Measurements from ENCODE around the gene TTLL11. TPM values are rescaled to one million over a fixed set of nuclear protein-coding genes. Genes with fewer than 3 reads are reported as not detected.

Gene TTLL11
- total RNA-seq, 1 donor from 2014 or later = 6.9 TPM

DNA sequence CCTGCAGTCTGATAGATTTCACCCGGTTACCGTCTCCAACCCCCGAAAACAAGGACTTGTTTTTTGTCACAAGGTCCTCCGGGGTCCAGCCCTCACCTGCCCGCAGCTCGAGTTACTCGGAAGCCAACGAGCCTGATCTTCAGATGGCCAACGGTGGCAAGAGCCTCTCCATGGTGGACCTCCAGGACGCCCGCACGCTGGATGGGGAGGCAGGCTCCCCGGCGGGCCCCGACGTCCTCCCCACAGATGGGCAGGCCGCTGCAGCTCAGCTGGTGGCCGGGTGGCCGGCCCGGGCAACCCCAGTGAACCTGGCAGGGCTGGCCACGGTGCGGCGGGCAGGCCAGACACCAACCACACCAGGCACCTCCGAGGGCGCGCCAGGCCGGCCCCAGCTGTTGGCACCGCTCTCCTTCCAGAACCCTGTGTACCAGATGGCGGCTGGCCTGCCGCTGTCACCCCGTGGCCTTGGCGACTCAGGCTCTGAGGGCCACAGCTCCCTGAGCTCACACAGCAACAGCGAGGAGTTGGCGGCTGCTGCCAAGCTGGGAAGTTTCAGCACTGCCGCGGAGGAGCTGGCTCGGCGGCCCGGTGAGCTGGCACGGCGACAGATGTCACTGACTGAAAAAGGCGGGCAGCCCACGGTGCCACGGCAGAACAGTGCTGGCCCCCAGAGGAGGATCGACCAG lies 320.4 kb downstream of the TTLL11 start:
- Mint-ChIP-seq H3K9me3 (ENCODE audit: unreplicated experiment) (no peaks in the 10 kb centered on the region), H3K4me3 (ENCODE audit: unreplicated experiment) (no peak overlapping the region), H3K27me3 (ENCODE audit: low read depth, unreplicated experiment) (no peaks in the 10 kb centered on the region), H3K4me1 (ENCODE audit: low read depth, unreplicated experiment) (peaks cover 22% of the 10 kb centered on the region), H3K36me3 (ENCODE audit: low read depth, unreplicated experiment) (peaks cover 32% of the 10 kb centered on the region), H3K27ac (ENCODE audit: unreplicated experiment) (peak overlapping the region; percentile 9)
- no peak overlapping the region for H3K27ac ChIP-seq (ENCODE audit: low read depth, low read length)
- FAIRE-seq = no peak
- H3K79me2 ChIP-seq (ENCODE audit: insufficient read depth, low read length) = no peaks in the 10 kb centered on the region
- DNase-seq (ENCODE audit: low read depth) = no peak
- H3K9ac ChIP-seq (ENCODE audit: low read length) = no peak overlapping the region
- no peak overlapping the region for H3K4me2 ChIP-seq (ENCODE audit: low read length)
- no peak overlapping the region for H2AFZ ChIP-seq (ENCODE audit: low read depth, low read length)
- H4K20me1 ChIP-seq (ENCODE audit: insufficient read depth, low read length) = peaks cover 2% of the 10 kb centered on the region
- H3K36me3 ChIP-seq (ENCODE audit: insufficient read depth, low read length) = peaks cover 2% of the 10 kb centered on the region
- no peak overlapping the region for H3K4me3 ChIP-seq (ENCODE audit: insufficient read depth, low read depth, low read length)
- TF ChIP-seq EZH2 (IDR thresholded peaks at IDR 0.05; ENCODE audit: insufficient read depth, low read length) = no peak
- TF ChIP-seq, protein P1, sequence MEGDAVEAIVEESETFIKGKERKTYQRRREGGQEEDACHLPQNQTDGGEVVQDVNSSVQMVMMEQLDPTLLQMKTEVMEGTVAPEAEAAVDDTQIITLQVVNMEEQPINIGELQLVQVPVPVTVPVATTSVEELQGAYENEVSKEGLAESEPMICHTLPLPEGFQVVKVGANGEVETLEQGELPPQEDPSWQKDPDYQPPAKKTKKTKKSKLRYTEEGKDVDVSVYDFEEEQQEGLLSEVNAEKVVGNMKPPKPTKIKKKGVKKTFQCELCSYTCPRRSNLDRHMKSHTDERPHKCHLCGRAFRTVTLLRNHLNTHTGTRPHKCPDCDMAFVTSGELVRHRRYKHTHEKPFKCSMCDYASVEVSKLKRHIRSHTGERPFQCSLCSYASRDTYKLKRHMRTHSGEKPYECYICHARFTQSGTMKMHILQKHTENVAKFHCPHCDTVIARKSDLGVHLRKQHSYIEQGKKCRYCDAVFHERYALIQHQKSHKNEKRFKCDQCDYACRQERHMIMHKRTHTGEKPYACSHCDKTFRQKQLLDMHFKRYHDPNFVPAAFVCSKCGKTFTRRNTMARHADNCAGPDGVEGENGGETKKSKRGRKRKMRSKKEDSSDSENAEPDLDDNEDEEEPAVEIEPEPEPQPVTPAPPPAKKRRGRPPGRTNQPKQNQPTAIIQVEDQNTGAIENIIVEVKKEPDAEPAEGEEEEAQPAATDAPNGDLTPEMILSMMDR (IDR thresholded peaks at IDR 0.05; ENCODE audit: insufficient read depth, low read depth, low read length) = no peak
- H3K9me3 ChIP-seq (ENCODE audit: insufficient read depth, low read depth, low read length) = no peaks in the 10 kb centered on the region
- H3K27me3 ChIP-seq (ENCODE audit: insufficient read depth, low read length) = no peaks in the 10 kb centered on the region
- H3K4me1 ChIP-seq (ENCODE audit: insufficient read depth, low read length) = peaks cover 21% of the 10 kb centered on the region

Small RNA genes lying within 50 kb of the gene (microRNA-seq; reads per million reads assigned to microRNA genes)
- gene MIR4478 = not detected

Other genes with a start within 250 kb of the TTLL11 start
- gene NDUFA8, start 66.5 kb upstream of the TTLL11 start, total RNA-seq = 52.3 and 56.4 TPM in 2 replicates
- not detected in 2 replicates for gene MORN5, start 66.6 kb upstream of the TTLL11 start, total RNA-seq
- 0.34 and 0.53 TPM in 2 replicates for gene LHX6, start 135.6 kb upstream of the TTLL11 start, total RNA-seq
- gene RBM18, start 171.5 kb upstream of the TTLL11 start, total RNA-seq = 28.6 and 29.1 TPM in 2 replicates
- gene MRRF, start 171.6 kb upstream of the TTLL11 start, total RNA-seq = 24.0 and 24.1 TPM in 2 replicates